NCI-H2227 (cell line): Measurements from ENCODE around the gene FKBP15.
A peak's percentile ranks its signal among the peaks of the same experiment; 100 is the strongest.
"Not testable (repeated sequence)": the region's sequence is repeated elsewhere in the genome, so short reads cannot be mapped to it uniquely, and the experiment has no call there.

Experiments used
- DNase-seq: peaks from one replicate; lab custom pipeline; 2025; ENCODE audit not compliant: unreplicated experiment; lab: John Stamatoyannopoulos, UW

FKBP15 gene

GRCh38 chr9:113221003-113221799 lies at the start of gene FKBP15, which contains the start of gene SLC31A1:
Gene FKBP15 (minus strand): TSS chr9:113221277. CDS start chr9:113221243, 34 bp downstream.
Gene SLC31A1 (plus strand): TSS chr9:113221544. CDS start chr9:113256149, 34,605 bp downstream.
- peak; percentile 96 for DNase-seq

- no peak for DNase-seq
These were observed 48.8 kb upstream of the FKBP15 start for GRCh38 chr9:113269871-113270270.

GRCh38 chr9:113269355-113269754 lies 48.3 kb upstream of the FKBP15 start:
- no peak for DNase-seq

- no peak for DNase-seq
These were observed 47.0 kb upstream of the FKBP15 start for GRCh38 chr9:113267911-113268566.

GRCh38 chr9:113266174-113266573 lies 45.1 kb upstream of the FKBP15 start:
- DNase-seq: no peak

- no peak for DNase-seq
These were observed 41.0 kb upstream of the FKBP15 start for GRCh38 chr9:113261917-113262671.

GRCh38 chr9:113258282-113258681 lies 37.2 kb upstream of the FKBP15 start:
- no peak for DNase-seq

- DNase-seq: no peak
These were observed 36.8 kb upstream of the FKBP15 start for GRCh38 chr9:113257863-113258262.

- DNase-seq: no peak
These were observed 34.4 kb upstream of the FKBP15 start for GRCh38 chr9:113255438-113255837.

GRCh38 chr9:113254991-113255390 lies 33.9 kb upstream of the FKBP15 start:
- no peak for DNase-seq

GRCh38 chr9:113250807-113251206 lies 29.7 kb upstream of the FKBP15 start:
- no peak for DNase-seq

GRCh38 chr9:113249661-113250060 lies 28.6 kb upstream of the FKBP15 start:
- not testable (repeated sequence) for DNase-seq

- DNase-seq: peak; percentile 1
These were observed 26.6 kb upstream of the FKBP15 start for GRCh38 chr9:113247640-113248039.

- DNase-seq: no peak
These were observed 25.9 kb upstream of the FKBP15 start for GRCh38 chr9:113246928-113247327.

- no peak for DNase-seq
These were observed 24.8 kb upstream of the FKBP15 start for GRCh38 chr9:113245894-113246293.

GRCh38 chr9:113244556-113244955 lies 23.5 kb upstream of the FKBP15 start:
- no peak for DNase-seq

- no peak for DNase-seq
These were observed 20.1 kb upstream of the FKBP15 start for GRCh38 chr9:113241161-113241560.

- no peak for DNase-seq
These were observed 17.8 kb upstream of the FKBP15 start for GRCh38 chr9:113238859-113239232.

GRCh38 chr9:113238202-113238858 lies 17.3 kb upstream of the FKBP15 start:
- no peak for DNase-seq

- no peak for DNase-seq
These were observed 15.9 kb upstream of the FKBP15 start for GRCh38 chr9:113237026-113237425.

GRCh38 chr9:113235701-113236255 lies 14.7 kb upstream of the FKBP15 start:
- not testable (repeated sequence) for DNase-seq
